CD8-positive, alpha-beta memory T cell (primary cell): ENCODE measurements around the gene OSGEP. TPM values are rescaled to one million over a fixed set of nuclear protein-coding genes. Genes with fewer than 3 reads are reported as not detected.
A peak's percentile ranks its signal among the peaks of the same experiment; 100 is the strongest.
"Not testable (repeated sequence)": the region's sequence is repeated elsewhere in the genome, so short reads cannot be mapped to it uniquely, and the experiment has no call there.

Experiments
- CTCF ChIA-PET: fragments of 350-600 bp; sonication (Branson Sonifier 250); formaldehyde crosslinking; loops from one replicate; lab custom pipeline; 2021; ENCODE audit warnings: antibody characterized with exemption; lab: Charles Lee
- POLR2A ChIA-PET: fragments of 350-600 bp; sonication (Branson Sonifier 250); formaldehyde crosslinking; loops from one replicate; lab custom pipeline; 2021; ENCODE audit warnings: antibody characterized with exemption; lab: Charles Lee
- DNase-seq, 5 donors: peaks; one replicate each; pipeline versions ENCODE4 v3.0.0 to v3.0.0-alpha.2; 2020 to 2022; ENCODE audit warnings: mixed read lengths in 1 of 5
- H3K27ac ChIP-seq: one replicate; pipeline ENCODE4 v1.7.0; 2013; ENCODE audit warnings: low read depth, mild to moderate bottlenecking, low read length, moderate library complexity
- H3K27me3 ChIP-seq: 2 replicates; pipeline ENCODE4 v1.7.0; 2013; ENCODE audit warnings: low read length, mild to moderate bottlenecking; ENCODE audit not compliant: insufficient read depth, poor library complexity, severe bottlenecking
- H3K36me3 ChIP-seq: 2 replicates; pipeline ENCODE4 v1.7.0; 2013; ENCODE audit warnings: mild to moderate bottlenecking, low read length, moderate library complexity; ENCODE audit not compliant: insufficient read depth
- H3K4me1 ChIP-seq: 2 replicates; pipeline ENCODE4 v1.7.0; 2013; ENCODE audit warnings: mild to moderate bottlenecking, low read length, moderate library complexity; ENCODE audit not compliant: insufficient read depth
- H3K4me3 ChIP-seq: 2 replicates; pipeline ENCODE4 v1.7.0; 2013; ENCODE audit warnings: mild to moderate bottlenecking, low read length
- H3K9me3 ChIP-seq: 2 replicates; pipeline ENCODE4 v1.7.0; 2013; ENCODE audit warnings: mild to moderate bottlenecking, low read length
- H3K27ac Mint-ChIP-seq, 8 donors: one replicate each; pipeline ENCODE4 v1.8.0; 2020 to 2021; ENCODE audit warnings: mixed read lengths in 8 of 8, mild to moderate bottlenecking in 6 of 8, inconsistent platforms in 3 of 8, moderate library complexity in 3 of 8
- H3K27me3 Mint-ChIP-seq, 2 donors: one replicate each; pipeline ENCODE4 v1.8.0; 2020 to 2021; ENCODE audit warnings: mixed read lengths in 2 of 2, mild to moderate bottlenecking in 1 of 2, moderate library complexity in 1 of 2
- H3K36me3 Mint-ChIP-seq, 3 donors: one replicate each; pipeline ENCODE4 v1.8.0; 2020 to 2021; ENCODE audit warnings: mixed read lengths in 3 of 3, inconsistent platforms in 1 of 3, mild to moderate bottlenecking in 1 of 3
- H3K4me1 Mint-ChIP-seq, 3 donors: one replicate each; pipeline ENCODE4 v1.8.0; 2020 to 2021; ENCODE audit warnings: mixed read lengths in 3 of 3, inconsistent platforms in 1 of 3, mild to moderate bottlenecking in 1 of 3
- H3K4me3 Mint-ChIP-seq, 7 donors: one replicate each; pipeline ENCODE4 v1.8.0; 2020 to 2021; ENCODE audit warnings: mixed read lengths in 7 of 7, mild to moderate bottlenecking in 6 of 7, moderate library complexity in 4 of 7, inconsistent platforms in 2 of 7
- H3K9me3 Mint-ChIP-seq, 5 donors: one replicate each; pipeline ENCODE4 v1.8.0; 2020 to 2022; ENCODE audit warnings: mixed read lengths in 5 of 5, mild to moderate bottlenecking in 3 of 5, moderate library complexity in 2 of 5, inconsistent platforms in 1 of 5
- polyA plus RNA-seq: library from polyadenylated mRNA; unstranded; fragments of 300-500 nt; fragmentation: Illumina TruSeq; gene quantifications from one replicate; pipeline ENCODE4 v1.2.3, GENCODE V29; 2021
- total RNA-seq, 2 experiments: library from RNA; stranded (reverse); gene quantifications; one replicate each; pipeline ENCODE4 v1.2.3, GENCODE V29; 2021

Gene OSGEP
- total and polyA plus RNA-seq, 3 experiments from 2014 or later, result 48.9 to 58.1 (median 58.0) TPM

DNA sequence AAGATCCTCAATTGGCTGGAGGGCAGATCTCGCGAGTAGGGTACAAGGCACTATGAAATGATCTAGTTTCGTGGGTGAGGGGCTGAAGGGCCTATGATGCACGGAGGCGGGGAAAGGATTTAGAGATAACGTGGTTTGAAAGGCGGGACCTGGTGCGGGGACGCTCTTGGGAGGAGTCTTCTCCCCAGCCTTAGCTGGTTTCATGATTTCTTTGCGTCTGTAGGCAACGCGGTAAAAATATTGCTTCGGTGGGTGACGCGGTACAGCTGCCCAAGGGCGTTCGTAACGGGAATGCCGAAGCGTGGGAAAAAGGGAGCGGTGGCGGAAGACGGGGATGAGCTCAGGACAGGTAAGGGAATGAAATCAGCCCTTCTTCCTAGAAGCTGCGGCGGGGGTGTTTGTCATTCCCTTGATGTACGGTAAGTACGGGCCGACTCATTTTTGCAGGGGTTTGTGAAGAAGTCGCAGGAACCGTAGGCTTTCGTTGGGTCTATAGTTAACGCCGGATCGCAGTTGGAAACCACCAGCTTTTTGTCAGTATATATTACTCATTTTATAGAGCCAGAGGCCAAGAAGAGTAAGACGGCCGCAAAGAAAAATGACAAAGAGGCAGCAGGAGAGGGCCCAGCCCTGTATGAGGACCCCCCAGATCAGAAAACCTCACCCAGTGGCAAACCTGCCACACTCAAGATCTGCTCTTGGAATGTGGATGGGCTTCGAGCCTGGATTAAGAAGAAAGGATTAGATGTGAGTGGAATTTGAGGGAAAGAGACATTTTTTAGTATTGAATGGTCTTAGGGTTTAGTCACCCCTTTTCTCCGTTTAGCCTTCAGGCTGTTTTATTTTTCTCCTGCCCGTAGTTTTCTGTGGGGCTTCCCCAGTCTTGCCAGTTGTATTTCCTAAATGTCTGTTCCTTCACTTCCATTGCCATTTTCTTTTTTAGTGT, 1.0 kb upstream of the OSGEP start:
- ChIA-PET CTCF (interaction anchor here (0.8 to 2.5 kb wide), 9 partner anchors 8 to 154 kb away, joined by 3 to 13 read pairs (median 5); partner anchors contain the start of genes PARP2 and TEP1), POLR2A (interaction anchor here (0.6 to 2.2 kb wide), 9 partner anchors 11 to 226 kb away, joined by 3 to 18 read pairs (median 3); partner anchors contain the start of genes PARP2, PNP and TEP1)
- Histone ChIP-seq H3K4me3 (peak overlapping the region; percentile 78), H3K9me3 (no peaks in the 10 kb centered on the region), H3K36me3 (peaks cover 58% of the 10 kb centered on the region), H3K4me1 (peaks cover 34% of the 10 kb centered on the region), H3K27me3 (no peaks in the 10 kb centered on the region), H3K27ac (peak overlapping the region; percentile 87)
- Mint-ChIP-seq H3K27ac (no peak overlapping the region), H3K4me1 (peaks cover 29 to 42% (median 35%) of the 10 kb centered on the region in 3 donors), H3K9me3 (no peaks in the 10 kb centered on the region), H3K27me3 (no peaks in the 10 kb centered on the region), H3K4me3 (no peak overlapping the region), H3K36me3 (peaks cover 0 to 43% (median 19%) of the 10 kb centered on the region in 3 donors)
- DNase-seq, result peak in 1 of 5 donors; percentile 57

DNA sequence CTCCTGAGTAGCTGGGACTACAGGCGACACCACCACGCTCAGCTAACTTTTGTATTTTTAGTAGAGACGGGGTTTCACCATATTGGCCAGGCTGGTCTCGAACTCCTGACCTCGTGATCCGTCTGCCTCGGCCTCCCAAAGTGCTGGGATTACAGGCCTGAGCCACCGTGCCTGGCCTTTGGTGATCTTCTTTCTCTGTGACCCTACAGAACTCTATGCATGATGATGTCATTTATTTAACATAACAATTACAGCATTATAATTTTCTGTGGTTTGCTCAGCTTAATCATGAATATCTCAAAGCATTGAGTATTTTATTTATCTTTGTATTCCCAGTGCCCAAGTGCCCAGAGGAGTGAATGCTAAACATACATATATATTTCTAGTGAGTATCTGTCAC, 1.8 kb downstream of the OSGEP start:
- ChIA-PET CTCF (interaction anchor here (1.0 kb wide), 1 partner anchor 29 kb away, joined by 3 read pairs; no protein-coding TSS in a partner anchor), POLR2A (interaction anchor here (0.6 to 0.8 kb wide), 2 partner anchors 18 to 23 kb away, joined by 3 to 4 read pairs; no protein-coding TSS in a partner anchor)
- not testable (repeated sequence) for H3K27ac ChIP-seq, DNase-seq, H3K9me3 Mint-ChIP-seq, H3K4me3 ChIP-seq, H3K27me3 Mint-ChIP-seq, H3K27me3 ChIP-seq, H3K9me3 ChIP-seq
- H3K4me3 Mint-ChIP-seq, result peak overlapping the region in 4 of 7 donors; percentile 20 to 77 (median 44)
- peak overlapping the region in 6 of 8 donors; percentile 20 to 63 (median 48) for H3K27ac Mint-ChIP-seq
- H3K4me1 Mint-ChIP-seq, result peaks cover 12 to 25% (median 18%) of the 10 kb centered on the region in 3 donors
- Histone ChIP-seq H3K4me1 (peaks cover 21% of the 10 kb centered on the region), H3K36me3 (peaks cover 59% of the 10 kb centered on the region)
- H3K36me3 Mint-ChIP-seq, result peaks cover 5 to 27% (median 19%) of the 10 kb centered on the region in 3 donors

DNA sequence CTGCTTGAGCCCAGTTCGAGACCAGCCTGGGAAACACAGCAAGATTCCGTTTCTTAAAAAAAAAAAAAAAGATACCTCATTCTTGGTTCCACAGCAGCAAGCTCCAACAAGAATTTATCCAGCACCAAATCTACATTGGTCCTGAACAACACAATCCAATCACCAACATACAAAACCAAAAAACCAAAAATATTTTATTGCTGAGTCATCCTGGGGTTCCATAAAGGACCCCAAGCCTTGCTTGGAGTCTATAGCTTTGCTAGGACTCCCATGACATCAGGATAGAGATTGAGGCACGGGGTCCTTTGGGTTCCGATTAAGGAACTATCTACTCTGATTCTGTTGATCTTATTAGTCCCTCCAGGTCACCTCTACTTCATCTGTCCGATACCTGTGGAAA, 7.7 kb downstream of the OSGEP start:
- no peaks in the 10 kb centered on the region for H3K27me3 Mint-ChIP-seq
- peaks cover 47% of the 10 kb centered on the region for H3K36me3 ChIP-seq
- no peak overlapping the region for H3K27ac Mint-ChIP-seq
- DNase-seq, result no peak
- no peak overlapping the region for H3K4me3 Mint-ChIP-seq
- no peaks in the 10 kb centered on the region for H3K9me3 Mint-ChIP-seq
- peaks cover 9 to 30% (median 10%) of the 10 kb centered on the region in 3 donors for H3K36me3 Mint-ChIP-seq
- H3K9me3 ChIP-seq, result no peaks in the 10 kb centered on the region
- H3K4me1 ChIP-seq, result peaks cover 2% of the 10 kb centered on the region
- POLR2A ChIA-PET, result no interaction called here
- no peak overlapping the region for H3K4me3 ChIP-seq
- H3K27ac ChIP-seq, result no peak overlapping the region
- CTCF ChIA-PET, result interaction anchor here (1.2 to 1.5 kb wide), 2 partner anchors 11 to 120 kb away, joined by 3 to 5 read pairs; partner anchors contain the start of gene KLHL33
- H3K4me1 Mint-ChIP-seq, result peaks cover under 1 to 5% (median 3%) of the 10 kb centered on the region in 3 donors
- no peaks in the 10 kb centered on the region for H3K27me3 ChIP-seq

DNA sequence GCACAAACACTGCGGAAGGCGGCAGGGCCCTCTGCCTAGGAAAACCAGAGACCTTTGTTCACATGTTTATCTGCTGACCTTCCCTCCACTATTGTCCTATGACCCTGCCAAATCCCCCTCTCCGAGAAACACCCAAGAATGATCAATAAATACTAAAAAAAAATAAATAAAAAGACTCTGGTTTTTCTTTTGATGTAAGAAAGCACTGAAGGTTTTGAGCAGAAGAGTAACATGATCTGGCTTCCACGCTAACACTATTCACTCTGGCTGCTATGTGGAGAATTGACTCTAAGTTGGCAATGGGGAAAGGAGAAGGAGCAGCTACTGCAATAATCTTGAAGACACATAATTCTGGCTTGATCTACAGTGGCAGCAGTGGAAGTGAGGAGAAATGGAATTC, 11.0 kb downstream of the OSGEP start:
- DNase-seq, H3K27ac Mint-ChIP-seq, H3K27me3 ChIP-seq, H3K4me3 Mint-ChIP-seq, H3K27me3 Mint-ChIP-seq, H3K27ac ChIP-seq, POLR2A ChIA-PET, H3K4me3 ChIP-seq, CTCF ChIA-PET, H3K9me3 Mint-ChIP-seq, H3K9me3 ChIP-seq: not testable (repeated sequence)
- peaks cover 21% of the 10 kb centered on the region for H3K36me3 ChIP-seq
- peaks cover 1 to 18% (median 4%) of the 10 kb centered on the region in 3 donors for H3K36me3 Mint-ChIP-seq
- H3K4me1 Mint-ChIP-seq, result peaks cover 15 to 18% (median 17%) of the 10 kb centered on the region in 3 donors
- H3K4me1 ChIP-seq, result peaks cover 22% of the 10 kb centered on the region

DNA sequence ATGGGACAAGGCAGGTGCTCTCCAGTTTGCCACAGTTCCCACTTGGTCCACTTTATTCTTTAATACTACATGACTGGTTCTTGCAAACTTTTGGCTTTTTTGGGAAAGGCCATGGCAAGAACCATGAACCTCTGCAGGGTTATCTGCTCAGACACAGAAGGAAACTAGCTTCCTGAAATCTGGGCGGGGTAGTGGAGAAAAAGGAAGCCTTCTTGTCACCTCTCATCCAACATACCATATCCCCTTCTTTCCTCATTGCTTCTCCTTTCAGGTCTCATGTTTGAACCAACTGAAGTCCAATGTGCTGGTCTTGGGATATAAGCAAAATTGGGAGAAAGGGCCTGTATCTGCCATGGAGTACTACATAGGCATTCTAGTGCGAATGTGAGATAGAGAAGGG, 13.2 kb downstream of the OSGEP start:
- Mint-ChIP-seq H3K27ac (peak overlapping the region in 3 of 8 donors; percentile 1 to 84 (median 29)), H3K9me3 (no peaks in the 10 kb centered on the region), H3K36me3 (peaks cover 0 to 2% (median 1%) of the 10 kb centered on the region in 3 donors), H3K4me3 (no peak overlapping the region), H3K27me3 (no peaks in the 10 kb centered on the region), H3K4me1 (peaks cover 15 to 18% (median 17%) of the 10 kb centered on the region in 3 donors)
- Histone ChIP-seq H3K4me3 (no peak overlapping the region), H3K9me3 (no peaks in the 10 kb centered on the region), H3K27me3 (no peaks in the 10 kb centered on the region), H3K27ac (no peak overlapping the region), H3K4me1 (peaks cover 22% of the 10 kb centered on the region), H3K36me3 (peaks cover 3% of the 10 kb centered on the region)
- POLR2A ChIA-PET, result no interaction called here
- no peak for DNase-seq
- CTCF ChIA-PET, result interaction anchor here (1.1 kb wide), 1 partner anchor 24 kb away, joined by 3 read pairs; no protein-coding TSS in a partner anchor

DNA sequence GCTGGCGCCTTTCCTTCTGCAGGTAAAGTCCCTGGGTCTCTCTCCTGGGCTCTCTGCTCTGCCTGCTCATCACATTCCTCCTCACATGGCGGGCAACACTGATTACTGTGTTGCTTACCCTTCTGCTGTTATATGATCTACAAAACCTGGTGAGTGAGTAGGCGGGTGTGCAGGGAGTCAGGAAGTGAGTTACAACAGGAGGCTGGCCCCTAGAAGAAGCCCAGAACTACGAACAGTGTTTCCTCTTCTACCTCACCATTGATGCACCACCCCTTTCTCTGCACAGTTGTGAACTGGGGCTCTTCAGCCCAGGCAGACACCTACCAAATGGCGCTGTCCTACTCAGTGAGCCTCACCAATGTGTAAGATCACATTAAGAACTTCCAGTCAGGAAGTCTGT, 13.7 kb downstream of the OSGEP start:
- Mint-ChIP-seq H3K4me1 (peaks cover 15 to 18% (median 17%) of the 10 kb centered on the region in 3 donors), H3K27me3 (no peaks in the 10 kb centered on the region), H3K4me3 (peak overlapping the region in 4 of 7 donors; percentile 56 to 60 (median 59)), H3K9me3 (no peaks in the 10 kb centered on the region), H3K36me3 (peaks cover 0 to 2% (median 1%) of the 10 kb centered on the region in 3 donors), H3K27ac (peak overlapping the region in 7 of 8 donors; percentile 18 to 96 (median 84))
- DNase-seq, result peak in 2 of 5 donors; percentile 14 to 63
- Histone ChIP-seq H3K36me3 (no peaks in the 10 kb centered on the region), H3K4me3 (peak overlapping the region; percentile 10), H3K4me1 (peaks cover 22% of the 10 kb centered on the region), H3K27ac (no peak overlapping the region), H3K9me3 (no peaks in the 10 kb centered on the region), H3K27me3 (no peaks in the 10 kb centered on the region)
- CTCF ChIA-PET, result interaction anchor here (1.0 to 1.1 kb wide), 2 partner anchors 18 to 23 kb away, joined by 3 read pairs; no protein-coding TSS in a partner anchor
- POLR2A ChIA-PET, result no interaction called here

DNA sequence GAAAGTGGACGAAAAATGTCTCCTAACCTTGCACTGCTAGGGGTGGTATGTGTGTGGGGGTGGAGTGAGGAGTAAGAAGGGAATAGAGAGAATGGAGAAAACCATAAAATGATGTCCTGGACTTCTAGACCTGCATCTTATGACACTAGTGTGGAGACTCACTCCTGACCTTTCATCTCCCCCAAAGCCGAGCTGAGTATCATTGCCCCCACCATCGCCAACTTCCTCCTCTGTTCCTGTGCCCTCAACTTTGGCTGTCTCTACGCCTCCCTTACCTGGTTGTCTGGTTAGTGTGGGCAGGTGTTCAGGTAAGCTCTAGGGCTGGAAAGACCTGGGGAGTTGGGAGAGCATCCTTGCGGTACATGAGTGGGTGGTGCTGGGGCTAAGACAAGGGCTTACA, 14.1 kb downstream of the OSGEP start:
- no peaks in the 10 kb centered on the region for H3K36me3 ChIP-seq
- Mint-ChIP-seq H3K9me3 (no peaks in the 10 kb centered on the region), H3K4me3 (peak overlapping the region in 5 of 7 donors; percentile 52 to 60 (median 59)), H3K27me3 (no peaks in the 10 kb centered on the region), H3K36me3 (peaks cover 0 to 2% (median 1%) of the 10 kb centered on the region in 3 donors), H3K27ac (peak overlapping the region in 6 of 8 donors; percentile 54 to 96 (median 86)), H3K4me1 (peaks cover 15 to 18% (median 17%) of the 10 kb centered on the region in 3 donors)
- peaks cover 22% of the 10 kb centered on the region for H3K4me1 ChIP-seq
- ChIA-PET POLR2A (no interaction called here), CTCF (interaction anchor here (1.0 kb wide), 1 partner anchor 18 kb away, joined by 3 read pairs; no protein-coding TSS in a partner anchor)
- H3K27me3 ChIP-seq, result no peaks in the 10 kb centered on the region
- no peak overlapping the region for H3K27ac ChIP-seq
- peak overlapping the region; percentile 10 for H3K4me3 ChIP-seq
- H3K9me3 ChIP-seq, result no peaks in the 10 kb centered on the region
- no peak for DNase-seq
